HG03097 (cell line): ENCODE data around the gene CD6.
A peak's percentile ranks its signal among the peaks of the same experiment; 100 is the strongest.
"Not testable (repeated sequence)": the region's sequence is repeated elsewhere in the genome, so short reads cannot be mapped to it uniquely, and the experiment has no call there.

ENCODE experiments used
- ATAC-seq: cut with Tn5 transposase; IDR thresholded peaks from one replicate; pipeline ENCODE4 v1.9.1; 2021; ENCODE audit not compliant: unreplicated experiment, low FRiP score

Gene CD6

DNA sequence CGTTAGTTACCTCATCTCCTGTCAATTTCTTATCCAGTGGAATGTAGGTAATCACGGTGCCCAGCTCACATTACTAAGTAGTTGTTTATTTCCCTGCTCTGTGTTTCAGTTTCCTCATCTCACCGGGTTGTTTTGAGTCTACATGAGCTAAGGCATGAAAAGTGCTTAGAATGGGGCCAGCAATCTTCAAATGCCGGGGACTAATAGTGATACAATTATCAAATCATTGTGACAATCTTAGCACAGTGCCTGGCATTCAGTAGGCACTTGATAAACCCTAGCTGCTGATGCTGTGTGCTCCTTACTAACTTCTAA is 77.5 kb downstream of the CD6 start:
- no peak for ATAC-seq

DNA sequence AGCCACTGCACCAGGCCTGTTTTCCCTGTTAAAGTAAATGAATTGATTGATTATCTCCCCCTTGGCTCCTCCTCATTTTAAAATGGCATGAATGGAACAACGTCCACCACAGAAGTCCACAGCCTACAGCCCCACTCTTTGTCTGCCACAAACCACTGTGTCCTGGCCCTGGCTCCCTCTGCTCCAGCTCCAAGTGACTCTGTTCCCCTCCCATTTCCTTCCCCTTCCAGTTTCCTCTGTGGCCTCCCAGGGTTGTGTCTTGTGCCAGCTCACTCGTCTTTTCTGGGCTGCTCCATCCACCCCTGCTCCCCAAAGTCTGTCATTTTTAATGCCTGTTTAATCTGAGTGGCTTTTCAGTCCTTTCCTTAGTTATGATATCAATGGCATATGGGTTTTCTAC is 78.4 kb downstream of the CD6 start:
- no peak for ATAC-seq

DNA sequence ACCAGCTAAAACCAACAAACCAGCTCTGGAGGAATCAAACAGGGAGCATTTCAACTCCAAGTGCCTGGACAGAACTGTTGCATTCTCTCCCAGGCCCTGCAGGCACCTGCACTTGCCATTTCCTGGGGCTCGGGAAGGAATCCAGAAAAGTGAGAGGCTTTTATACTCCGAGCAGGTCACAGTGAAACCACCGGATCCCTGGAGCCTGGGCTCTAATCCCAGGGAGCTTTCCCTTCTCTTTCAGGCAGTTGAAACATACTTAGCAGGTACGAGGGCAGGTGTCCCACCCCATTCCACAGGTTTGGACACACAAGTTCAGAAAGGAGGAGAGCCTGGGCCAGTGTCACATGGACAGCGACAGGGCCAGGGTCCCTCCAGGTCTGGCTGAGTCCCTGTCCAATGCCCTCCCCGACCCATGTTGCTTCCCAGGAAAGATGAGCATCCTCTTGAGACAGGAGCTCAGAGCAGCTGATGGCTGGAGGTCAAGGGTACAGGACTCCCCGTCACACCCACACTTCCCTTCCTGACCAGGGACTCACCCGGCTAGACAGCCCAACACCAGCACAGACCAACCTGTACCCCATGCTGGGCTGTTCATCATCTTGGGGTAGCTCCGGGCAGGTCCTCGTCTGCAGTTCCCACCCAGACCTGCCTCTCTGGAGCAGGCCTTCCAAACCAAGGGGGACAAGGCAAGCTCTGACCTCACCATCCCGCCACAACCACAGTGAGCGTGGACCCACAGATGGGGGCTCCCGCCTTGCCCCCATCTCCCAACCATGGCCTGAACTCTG is 80.9 kb downstream of the CD6 start:
- ATAC-seq, result no peak

- ATAC-seq, result no peak
These were observed 81.7 kb downstream of the CD6 start for GRCh38 chr11:61053191-61053590.

DNA sequence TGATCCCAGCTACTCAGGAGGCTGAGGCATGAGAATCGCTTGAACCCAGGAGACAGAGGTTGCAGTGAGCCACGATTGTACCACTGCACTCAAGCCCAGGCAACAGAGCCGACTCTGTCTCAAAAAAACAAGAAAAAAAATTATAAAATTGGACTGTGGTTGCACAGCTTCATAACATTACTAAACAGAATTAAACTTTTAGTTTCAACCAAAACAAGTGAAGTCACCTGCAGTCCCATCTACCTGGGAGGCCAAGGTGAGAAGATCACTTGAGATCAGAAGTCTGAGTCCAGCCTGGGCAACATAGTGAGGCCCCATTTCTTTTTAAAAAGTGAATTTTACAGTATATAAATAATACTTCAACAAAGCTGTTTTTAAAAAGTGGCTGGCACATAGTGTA is 83.0 kb downstream of the CD6 start:
- no peak for ATAC-seq

GRCh38 chr11:61054927-61055562 is 83.6 kb downstream of the CD6 start:
- no peak for ATAC-seq

- ATAC-seq, result no peak
These were observed 84.3 kb downstream of the CD6 start for GRCh38 chr11:61055776-61056175.

GRCh38 chr11:61056571-61056970 is 85.1 kb downstream of the CD6 start:
- no peak for ATAC-seq

GRCh38 chr11:61056981-61057380 is 85.5 kb downstream of the CD6 start:
- ATAC-seq, result no peak

- ATAC-seq, result no peak
These were observed 86.1 kb downstream of the CD6 start for GRCh38 chr11:61057615-61058014.

- no peak for ATAC-seq
These were observed 87.2 kb downstream of the CD6 start for GRCh38 chr11:61058583-61059259.

- ATAC-seq, result no peak
These were observed 87.8 kb downstream of the CD6 start for GRCh38 chr11:61059260-61059752.

- peak; percentile 75 for ATAC-seq
These were observed 89.8 kb downstream of the CD6 start for GRCh38 chr11:61061081-61061826.

- no peak for ATAC-seq
These were observed 90.9 kb downstream of the CD6 start for GRCh38 chr11:61062181-61062930.

- ATAC-seq, result not testable (repeated sequence)
These were observed 93.8 kb downstream of the CD6 start for GRCh38 chr11:61065236-61065635.

DNA sequence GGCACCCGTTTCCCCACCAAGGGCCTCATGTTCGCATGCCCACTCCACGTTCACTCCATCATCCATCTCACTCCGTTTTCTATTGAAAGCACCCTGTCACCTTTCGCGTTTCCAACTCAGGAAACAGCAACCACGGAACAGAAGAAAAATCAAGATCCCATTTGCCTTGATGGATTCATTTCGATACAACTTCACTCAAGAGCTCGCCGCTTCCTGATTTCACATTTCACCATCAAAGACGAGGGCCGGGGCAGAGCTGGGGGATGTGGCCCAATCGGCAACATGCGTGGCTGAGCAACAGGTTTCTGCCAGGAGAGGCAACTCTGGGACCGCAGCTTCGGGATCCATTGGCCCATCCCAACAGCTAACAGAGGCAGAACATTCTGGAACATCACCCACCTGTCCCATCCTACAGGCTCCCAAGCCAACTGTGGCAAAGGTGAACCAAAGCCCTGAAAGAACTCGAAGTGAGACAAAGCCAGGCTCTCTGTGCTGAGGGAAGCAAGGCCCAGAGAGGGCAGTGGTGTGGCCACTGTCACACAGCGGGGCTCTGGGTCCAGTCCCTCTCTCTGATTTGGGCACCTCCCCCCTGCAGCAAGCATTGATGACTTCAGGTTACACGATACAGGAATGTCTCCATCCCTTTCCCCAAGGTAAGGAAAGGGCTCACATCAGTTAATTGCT is 94.6 kb downstream of the CD6 start:
- ATAC-seq, result no peak

GRCh38 chr11:61066645-61067044 is 95.2 kb downstream of the CD6 start:
- ATAC-seq, result no peak

GRCh38 chr11:61067782-61068446 is 96.4 kb downstream of the CD6 start:
- no peak for ATAC-seq

DNA sequence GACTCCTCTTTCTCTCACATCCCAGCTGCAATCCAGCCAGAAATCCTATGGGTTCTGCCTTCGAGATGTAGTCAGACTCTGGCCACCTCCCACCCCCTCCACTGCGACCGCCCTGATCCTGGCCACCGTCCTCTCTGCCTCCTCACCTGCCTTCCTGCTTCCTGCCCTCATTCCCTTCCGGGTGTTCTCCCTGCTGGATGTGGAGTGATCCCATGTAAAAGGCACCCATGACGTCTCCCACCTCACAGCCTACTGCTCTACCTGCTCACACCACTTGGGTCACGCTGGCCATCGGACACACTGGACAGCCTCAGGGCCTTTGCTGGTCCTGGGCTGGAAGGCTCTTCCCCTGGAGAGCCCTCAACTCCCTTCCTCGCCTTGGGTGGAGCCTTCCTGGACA is 97.1 kb downstream of the CD6 start:
- ATAC-seq, result no peak
